ENCODE measurements around the gene CRADD. TPM values are rescaled to one million over a fixed set of nuclear protein-coding genes. Genes with fewer than 3 reads are reported as not detected.
"Not testable (repeated sequence)": the region's sequence is repeated elsewhere in the genome, so short reads cannot be mapped to it uniquely, and the experiment has no call there.

The CRADD gene
- 39.5 TPM for total RNA-seq

- DNase-seq, result peak; percentile 99
Observed at GRCh38 chr12:93677195-93678064, at the start of gene CRADD. CRADD (plus strand) TSS chr12:93677375.

GRCh38 chr12:93632383-93632782 lies 44.8 kb upstream of the CRADD start:
- no peak for DNase-seq

- no peak for DNase-seq
Observed at GRCh38 chr12:93634416-93634815, 42.8 kb upstream of the CRADD start.

GRCh38 chr12:93636708-93637107 lies 40.5 kb upstream of the CRADD start:
- no peak for DNase-seq

- DNase-seq, result peak; percentile 18
Observed at GRCh38 chr12:93638095-93638494, 39.1 kb upstream of the CRADD start.

- no peak for DNase-seq
Observed at GRCh38 chr12:93638954-93639353, 38.2 kb upstream of the CRADD start.

- DNase-seq, result no peak
Observed at GRCh38 chr12:93639406-93639805, 37.8 kb upstream of the CRADD start.

- DNase-seq, result not testable (repeated sequence)
Observed at GRCh38 chr12:93641380-93641779, 35.8 kb upstream of the CRADD start.

GRCh38 chr12:93642751-93643150 lies 34.4 kb upstream of the CRADD start:
- DNase-seq, result no peak

GRCh38 chr12:93645702-93646101 lies 31.5 kb upstream of the CRADD start:
- no peak for DNase-seq

GRCh38 chr12:93650626-93651025 lies 26.5 kb upstream of the CRADD start:
- DNase-seq, result no peak

- no peak for DNase-seq
Observed at GRCh38 chr12:93653079-93653478, 24.1 kb upstream of the CRADD start.

GRCh38 chr12:93653712-93654111 lies 23.5 kb upstream of the CRADD start:
- DNase-seq, result no peak

GRCh38 chr12:93654421-93654820 lies 22.8 kb upstream of the CRADD start:
- no peak for DNase-seq

- DNase-seq, result no peak
Observed at GRCh38 chr12:93657071-93657470, 20.1 kb upstream of the CRADD start.

- no peak for DNase-seq
Observed at GRCh38 chr12:93661021-93661420, 16.2 kb upstream of the CRADD start.

GRCh38 chr12:93663006-93663728 lies 14.0 kb upstream of the CRADD start:
- peak; percentile 27 for DNase-seq

GRCh38 chr12:93663729-93664084 lies 13.5 kb upstream of the CRADD start:
- DNase-seq, result no peak

- DNase-seq, result no peak
Observed at GRCh38 chr12:93664573-93665138, 12.5 kb upstream of the CRADD start.

- DNase-seq, result no peak
Observed at GRCh38 chr12:93667672-93668071, 9.5 kb upstream of the CRADD start.

- no peak for DNase-seq
Observed at GRCh38 chr12:93668919-93669418, 8.2 kb upstream of the CRADD start.

- DNase-seq, result no peak
Observed at GRCh38 chr12:93669452-93669851, 7.7 kb upstream of the CRADD start.

GRCh38 chr12:93670104-93670503 lies 7.1 kb upstream of the CRADD start:
- no peak for DNase-seq

Measured in tongue (tissue), 2 donors.